Measurements from ENCODE around the gene TMEM97.

The TMEM97 gene

GRCh38 chr17:28320215-28321061 is 1.4 kb downstream of the TMEM97 start:
- Histone ChIP-seq H3K9me3 (ENCODE audit: low read depth, low read length) (no peaks in the 10 kb centered on the region), H3K9ac (ENCODE audit: insufficient read length) (peak overlapping the region; percentile 98), H3K4me3 (peak overlapping the region; percentile 96), H3K36me3 (ENCODE audit: insufficient read depth, low read length) (peaks cover 28% of the 10 kb centered on the region), H3K27ac (no peak overlapping the region)
- DNase-seq (ENCODE audit: low read depth, low spot score): no peak
- TF ChIP-seq EZH2 (IDR thresholded peaks at IDR 0.05) (no peak), FOXP2 (optimal IDR thresholded peaks at IDR 0.05; ENCODE audit: control extremely low read depth, extremely low read length, insufficient read depth) (no peak), POLR2AphosphoS5 (IDR thresholded peaks at IDR 0.05; ENCODE audit: borderline replicate concordance, low read depth, low read length) (no peak)

- DNase-seq (ENCODE audit: low read depth, low spot score): no peak
- no peak for TF ChIP-seq FOXP2 (optimal IDR thresholded peaks at IDR 0.05; ENCODE audit: control extremely low read depth, extremely low read length, insufficient read depth)
- no peak for TF ChIP-seq EZH2 (IDR thresholded peaks at IDR 0.05)
- TF ChIP-seq POLR2AphosphoS5 (IDR thresholded peaks at IDR 0.05; ENCODE audit: borderline replicate concordance, low read depth, low read length): no peak
- peak overlapping the region; percentile 49 for H3K9ac ChIP-seq (ENCODE audit: insufficient read length)
- peak overlapping the region; percentile 62 for H3K27ac ChIP-seq
- no peak overlapping the region for H3K4me3 ChIP-seq
- peaks cover 67% of the 10 kb centered on the region for H3K36me3 ChIP-seq (ENCODE audit: insufficient read depth, low read length)
- no peaks in the 10 kb centered on the region for H3K9me3 ChIP-seq (ENCODE audit: low read depth, low read length)
These were observed 5.3 kb downstream of the TMEM97 start for GRCh38 chr17:28324267-28324745.

GRCh38 chr17:28324781-28325180 is 5.8 kb downstream of the TMEM97 start:
- peak overlapping the region; percentile 49 for H3K9ac ChIP-seq (ENCODE audit: insufficient read length)
- peaks cover 69% of the 10 kb centered on the region for H3K36me3 ChIP-seq (ENCODE audit: insufficient read depth, low read length)
- peak overlapping the region; percentile 62 for H3K27ac ChIP-seq
- no peak overlapping the region for H3K4me3 ChIP-seq
- DNase-seq (ENCODE audit: low read depth, low spot score): no peak
- TF ChIP-seq POLR2AphosphoS5 (IDR thresholded peaks at IDR 0.05; ENCODE audit: borderline replicate concordance, low read depth, low read length) (no peak), FOXP2 (optimal IDR thresholded peaks at IDR 0.05; ENCODE audit: control extremely low read depth, extremely low read length, insufficient read depth) (no peak), EZH2 (IDR thresholded peaks at IDR 0.05) (no peak)
- H3K9me3 ChIP-seq (ENCODE audit: low read depth, low read length): no peaks in the 10 kb centered on the region

- Histone ChIP-seq H3K27ac (no peak overlapping the region), H3K9me3 (ENCODE audit: low read depth, low read length) (no peaks in the 10 kb centered on the region), H3K4me3 (no peak overlapping the region), H3K36me3 (ENCODE audit: insufficient read depth, low read length) (peaks cover 69% of the 10 kb centered on the region), H3K9ac (ENCODE audit: insufficient read length) (no peak overlapping the region)
- no peak for TF ChIP-seq EZH2 (IDR thresholded peaks at IDR 0.05)
- no peak for TF ChIP-seq FOXP2 (optimal IDR thresholded peaks at IDR 0.05; ENCODE audit: control extremely low read depth, extremely low read length, insufficient read depth)
- TF ChIP-seq POLR2AphosphoS5 (IDR thresholded peaks at IDR 0.05; ENCODE audit: borderline replicate concordance, low read depth, low read length): no peak
- no peak for DNase-seq (ENCODE audit: low read depth, low spot score)
These were observed 6.2 kb downstream of the TMEM97 start for GRCh38 chr17:28325211-28325610.

- TF ChIP-seq EZH2 (IDR thresholded peaks at IDR 0.05): no peak
- TF ChIP-seq FOXP2 (optimal IDR thresholded peaks at IDR 0.05; ENCODE audit: control extremely low read depth, extremely low read length, insufficient read depth): no peak
- TF ChIP-seq POLR2AphosphoS5 (IDR thresholded peaks at IDR 0.05; ENCODE audit: borderline replicate concordance, low read depth, low read length): no peak
- no peak overlapping the region for H3K4me3 ChIP-seq
- H3K9ac ChIP-seq (ENCODE audit: insufficient read length): no peak overlapping the region
- H3K36me3 ChIP-seq (ENCODE audit: insufficient read depth, low read length): peaks cover 61% of the 10 kb centered on the region
- H3K27ac ChIP-seq: no peak overlapping the region
- no peaks in the 10 kb centered on the region for H3K9me3 ChIP-seq (ENCODE audit: low read depth, low read length)
- DNase-seq (ENCODE audit: low read depth, low spot score): no peak
These were observed 7.1 kb downstream of the TMEM97 start for GRCh38 chr17:28326114-28326513.

- H3K27ac ChIP-seq: no peak overlapping the region
- no peak overlapping the region for H3K4me3 ChIP-seq
- peaks cover 54% of the 10 kb centered on the region for H3K36me3 ChIP-seq (ENCODE audit: insufficient read depth, low read length)
- DNase-seq (ENCODE audit: low read depth, low spot score): no peak
- no peak overlapping the region for H3K9ac ChIP-seq (ENCODE audit: insufficient read length)
- no peak for TF ChIP-seq EZH2 (IDR thresholded peaks at IDR 0.05)
- no peak for TF ChIP-seq FOXP2 (optimal IDR thresholded peaks at IDR 0.05; ENCODE audit: control extremely low read depth, extremely low read length, insufficient read depth)
- no peak for TF ChIP-seq POLR2AphosphoS5 (IDR thresholded peaks at IDR 0.05; ENCODE audit: borderline replicate concordance, low read depth, low read length)
- H3K9me3 ChIP-seq (ENCODE audit: low read depth, low read length): no peaks in the 10 kb centered on the region
These were observed 8.1 kb downstream of the TMEM97 start for GRCh38 chr17:28327031-28327607.

- Histone ChIP-seq H3K9ac (ENCODE audit: insufficient read length) (no peak overlapping the region), H3K27ac (no peak overlapping the region), H3K36me3 (ENCODE audit: insufficient read depth, low read length) (peaks cover 54% of the 10 kb centered on the region), H3K4me3 (no peak overlapping the region), H3K9me3 (ENCODE audit: low read depth, low read length) (no peaks in the 10 kb centered on the region)
- no peak for TF ChIP-seq EZH2 (IDR thresholded peaks at IDR 0.05)
- no peak for TF ChIP-seq POLR2AphosphoS5 (IDR thresholded peaks at IDR 0.05; ENCODE audit: borderline replicate concordance, low read depth, low read length)
- no peak for TF ChIP-seq FOXP2 (optimal IDR thresholded peaks at IDR 0.05; ENCODE audit: control extremely low read depth, extremely low read length, insufficient read depth)
- no peak for DNase-seq (ENCODE audit: low read depth, low spot score)
These were observed 8.7 kb downstream of the TMEM97 start for GRCh38 chr17:28327709-28328108.

GRCh38 chr17:28328325-28328724 is 9.3 kb downstream of the TMEM97 start:
- Histone ChIP-seq H3K36me3 (ENCODE audit: insufficient read depth, low read length) (peaks cover 54% of the 10 kb centered on the region), H3K4me3 (no peak overlapping the region), H3K9me3 (ENCODE audit: low read depth, low read length) (no peaks in the 10 kb centered on the region), H3K9ac (ENCODE audit: insufficient read length) (no peak overlapping the region), H3K27ac (no peak overlapping the region)
- no peak for DNase-seq (ENCODE audit: low read depth, low spot score)
- no peak for TF ChIP-seq EZH2 (IDR thresholded peaks at IDR 0.05)
- TF ChIP-seq POLR2AphosphoS5 (IDR thresholded peaks at IDR 0.05; ENCODE audit: borderline replicate concordance, low read depth, low read length): no peak
- no peak for TF ChIP-seq FOXP2 (optimal IDR thresholded peaks at IDR 0.05; ENCODE audit: control extremely low read depth, extremely low read length, insufficient read depth)

Data from SK-N-MC (cell line).